ENCODE data around the gene FBLN7. TPM values are rescaled to one million over a fixed set of nuclear protein-coding genes. Genes with fewer than 3 reads are reported as not detected.

The FBLN7 gene
- polyA plus RNA-seq, 3 donors: 0.04 TPM; not detected in 2

- H3K4me3 Mint-ChIP-seq: no peak overlapping the region
These were observed 57.1 kb downstream of the FBLN7 start for GRCh38 chr2:112195167-112195766.

GRCh38 chr2:112195950-112196349 is 57.8 kb downstream of the FBLN7 start:
- no peak for DNase-seq
- Mint-ChIP-seq H3K27ac (no peak overlapping the region), H3K4me3 (no peak overlapping the region), H3K27me3 (ENCODE audit: low read depth in 3 of 3) (peaks cover 2 to 3% (median 2%) of the 10 kb centered on the region in 3 donors), H3K36me3 (no peaks in the 10 kb centered on the region), H3K9me3 (peaks cover 3 to 12% (median 8%) of the 10 kb centered on the region in 7 donors), H3K4me1 (no peaks in the 10 kb centered on the region)
- H2AFZ ChIP-seq (ENCODE audit: insufficient read depth, low read depth, low read length, poor library complexity, severe bottlenecking): no peak overlapping the region
- H3K27me3 ChIP-seq (ENCODE audit: control insufficient read depth in 2 of 2, insufficient read depth in 2 of 2, low read length in 2 of 2): no peaks in the 10 kb centered on the region
- H3K27ac ChIP-seq (ENCODE audit: low read depth in 1 of 2, low read length in 2 of 2): no peak overlapping the region
- no peaks in the 10 kb centered on the region for H4K20me1 ChIP-seq (ENCODE audit: insufficient read depth, low read length)
- TF ChIP-seq, protein P1, sequence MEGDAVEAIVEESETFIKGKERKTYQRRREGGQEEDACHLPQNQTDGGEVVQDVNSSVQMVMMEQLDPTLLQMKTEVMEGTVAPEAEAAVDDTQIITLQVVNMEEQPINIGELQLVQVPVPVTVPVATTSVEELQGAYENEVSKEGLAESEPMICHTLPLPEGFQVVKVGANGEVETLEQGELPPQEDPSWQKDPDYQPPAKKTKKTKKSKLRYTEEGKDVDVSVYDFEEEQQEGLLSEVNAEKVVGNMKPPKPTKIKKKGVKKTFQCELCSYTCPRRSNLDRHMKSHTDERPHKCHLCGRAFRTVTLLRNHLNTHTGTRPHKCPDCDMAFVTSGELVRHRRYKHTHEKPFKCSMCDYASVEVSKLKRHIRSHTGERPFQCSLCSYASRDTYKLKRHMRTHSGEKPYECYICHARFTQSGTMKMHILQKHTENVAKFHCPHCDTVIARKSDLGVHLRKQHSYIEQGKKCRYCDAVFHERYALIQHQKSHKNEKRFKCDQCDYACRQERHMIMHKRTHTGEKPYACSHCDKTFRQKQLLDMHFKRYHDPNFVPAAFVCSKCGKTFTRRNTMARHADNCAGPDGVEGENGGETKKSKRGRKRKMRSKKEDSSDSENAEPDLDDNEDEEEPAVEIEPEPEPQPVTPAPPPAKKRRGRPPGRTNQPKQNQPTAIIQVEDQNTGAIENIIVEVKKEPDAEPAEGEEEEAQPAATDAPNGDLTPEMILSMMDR (IDR thresholded peaks at IDR 0.05): no peak
- H3K9me3 ChIP-seq (replicated peaks in 1 of 2; ENCODE audit: control insufficient read depth in 1 of 2, insufficient read depth in 1 of 2, low read length in 2 of 2): peaks cover 0 to 6% of the 10 kb centered on the region in 2 donors
- no peaks in the 10 kb centered on the region for H3K79me2 ChIP-seq (ENCODE audit: insufficient read depth, low read length)
- intact Hi-C loops (cut with micrococcal nuclease): no loop called here
- H3K4me2 ChIP-seq (replicated peaks; ENCODE audit: extremely low read depth, low read length, poor library complexity, severe bottlenecking): no peak overlapping the region
- H3K4me3 ChIP-seq (replicated peaks in 1 of 3; ENCODE audit: low read depth in 2 of 3, low read length in 3 of 3): no peak overlapping the region
- H3K9ac ChIP-seq (ENCODE audit: insufficient read depth, low read length, poor library complexity, severe bottlenecking): no peak overlapping the region
- no peaks in the 10 kb centered on the region for H3K4me1 ChIP-seq (ENCODE audit: control insufficient read depth in 1 of 2, insufficient read depth in 2 of 2, low read length in 2 of 2)
- no peaks in the 10 kb centered on the region for H3K36me3 ChIP-seq (replicated peaks in 1 of 2; ENCODE audit: control insufficient read depth in 1 of 2, insufficient read depth in 2 of 2, low read length in 2 of 2)

More at GRCh38 chr2:112195167-112195766, 57.1 kb downstream of the FBLN7 start:
- Mint-ChIP-seq H3K27ac (no peak overlapping the region), H3K36me3 (no peaks in the 10 kb centered on the region), H3K9me3 (peaks cover 1 to 12% (median 4%) of the 10 kb centered on the region in 7 donors), H3K27me3 (ENCODE audit: low read depth in 3 of 3) (peaks cover 2 to 3% (median 2%) of the 10 kb centered on the region in 3 donors), H3K4me1 (no peaks in the 10 kb centered on the region)
- no peak for DNase-seq
- Histone ChIP-seq H4K20me1 (ENCODE audit: insufficient read depth, low read length) (no peaks in the 10 kb centered on the region), H3K27me3 (ENCODE audit: control insufficient read depth in 2 of 2, insufficient read depth in 2 of 2, low read length in 2 of 2) (no peaks in the 10 kb centered on the region), H3K36me3 (replicated peaks in 1 of 2; ENCODE audit: control insufficient read depth in 1 of 2, insufficient read depth in 2 of 2, low read length in 2 of 2) (no peaks in the 10 kb centered on the region), H3K27ac (ENCODE audit: low read depth in 1 of 2, low read length in 2 of 2) (no peak overlapping the region), H3K4me2 (replicated peaks; ENCODE audit: extremely low read depth, low read length, poor library complexity, severe bottlenecking) (no peak overlapping the region), H3K9me3 (replicated peaks in 1 of 2; ENCODE audit: control insufficient read depth in 1 of 2, insufficient read depth in 1 of 2, low read length in 2 of 2) (no peaks in the 10 kb centered on the region), H3K4me3 (replicated peaks in 1 of 3; ENCODE audit: low read depth in 2 of 3, low read length in 3 of 3) (no peak overlapping the region), H2AFZ (ENCODE audit: insufficient read depth, low read depth, low read length, poor library complexity, severe bottlenecking) (no peak overlapping the region), H3K79me2 (ENCODE audit: insufficient read depth, low read length) (no peaks in the 10 kb centered on the region), H3K9ac (ENCODE audit: insufficient read depth, low read length, poor library complexity, severe bottlenecking) (no peak overlapping the region), H3K4me1 (ENCODE audit: control insufficient read depth in 1 of 2, insufficient read depth in 2 of 2, low read length in 2 of 2) (no peaks in the 10 kb centered on the region)
- intact Hi-C loops (cut with micrococcal nuclease): no loop called here
- TF ChIP-seq, protein P1 (IDR thresholded peaks at IDR 0.05): no peak
- 81% methylated on average over 6 of the region's 8 CpGs for WGBS (ENCODE audit: insufficient coverage)

Measured in CD14-positive monocyte (primary cell).